CD4-positive, alpha-beta T cell treated with Interleukin-2 at 100 ng/mL for 4 hours (primary cell): ENCODE results near the gene FRAS1.
"Not testable (repeated sequence)": the region's sequence is repeated elsewhere in the genome, so short reads cannot be mapped to it uniquely, and the experiment has no call there.

Experiments
- DNase-seq: peaks from one replicate; pipeline ENCODE4 v3.0.0-alpha.2; 2020; ENCODE audit warnings: low spot score

The FRAS1 gene

DNA sequence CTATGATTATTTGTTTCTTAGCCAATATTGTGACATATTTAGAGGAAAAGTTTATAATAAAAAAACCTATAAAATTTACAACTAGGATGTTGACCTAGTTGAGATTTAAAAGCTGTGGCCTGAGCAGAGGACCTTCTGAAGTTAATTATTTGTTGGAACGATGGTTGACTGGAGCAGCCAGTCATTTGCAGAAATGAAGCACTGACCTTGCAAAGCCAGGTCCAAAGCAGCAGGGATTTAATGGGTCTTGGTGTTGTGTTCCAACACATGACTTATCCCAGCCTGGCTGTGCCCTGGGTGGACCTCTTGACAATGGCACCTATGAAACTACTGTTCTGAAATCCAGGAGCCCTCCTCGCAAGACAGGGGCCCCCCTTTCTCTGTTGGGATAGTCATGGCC lies 235.2 kb downstream of the FRAS1 start:
- no peak for DNase-seq

DNA sequence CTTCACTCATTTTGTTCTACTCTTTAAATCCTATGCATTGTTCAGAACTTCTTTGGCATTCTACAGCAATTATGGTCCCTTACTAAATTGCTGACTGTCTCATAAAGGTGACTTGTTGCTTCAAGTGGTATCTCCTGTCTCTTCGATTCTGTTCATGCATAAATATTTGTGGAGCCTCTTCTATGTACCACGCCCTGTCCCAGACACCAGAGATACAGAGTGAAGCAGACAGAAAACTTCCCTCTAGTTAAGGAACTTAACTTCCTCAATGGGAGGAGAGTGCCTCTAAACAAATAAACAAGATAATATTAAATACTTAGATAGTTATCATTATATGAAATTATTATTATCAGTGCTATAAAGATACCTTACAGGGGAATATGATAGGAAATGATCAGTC lies 235.7 kb downstream of the FRAS1 start:
- DNase-seq, result no peak

DNA sequence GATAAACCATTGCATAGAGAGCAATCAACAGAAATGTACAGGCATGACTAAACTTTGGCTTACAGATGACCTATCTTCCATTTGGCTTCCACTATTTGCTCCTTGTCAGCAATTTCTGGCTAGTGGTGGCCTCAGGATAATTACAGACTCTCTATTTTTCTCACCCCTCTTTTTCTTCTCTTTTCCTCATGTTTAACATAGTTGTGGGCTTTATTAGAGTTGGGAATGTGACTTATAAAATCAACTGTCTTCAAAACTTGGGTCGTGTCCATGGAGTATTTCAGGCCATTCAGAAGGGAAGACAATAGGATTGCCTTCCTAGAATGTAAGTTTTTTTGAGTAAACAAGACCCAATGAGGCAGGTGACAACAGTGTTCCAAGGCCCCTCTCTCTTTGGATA lies 236.2 kb downstream of the FRAS1 start:
- no peak for DNase-seq

DNA sequence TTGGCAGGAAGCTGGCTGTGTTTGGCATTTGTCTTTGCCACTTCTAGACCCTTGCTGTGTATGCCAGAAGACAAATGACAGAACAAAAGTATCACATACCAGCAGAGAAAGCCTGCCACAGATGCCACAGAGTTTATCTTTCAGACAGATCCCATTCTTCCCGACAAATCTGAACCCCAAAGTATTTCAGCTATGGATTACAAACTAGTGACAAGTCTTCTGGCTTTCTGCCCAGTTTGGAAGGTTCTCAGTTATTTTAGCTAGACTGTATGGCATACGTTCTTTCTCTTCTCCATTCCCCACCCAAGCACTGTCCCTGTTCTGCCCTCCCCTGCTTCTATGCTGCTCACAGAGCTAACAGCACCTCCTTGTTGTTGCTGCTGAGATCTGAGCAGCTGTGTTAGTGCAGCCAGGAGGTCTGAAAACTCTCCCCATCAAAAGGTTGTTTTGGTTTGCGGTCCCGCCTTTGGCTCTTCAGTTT lies 236.7 kb downstream of the FRAS1 start:
- no peak for DNase-seq

- no peak for DNase-seq
Measured at GRCh38 chr4:78296261-78296660, 239.1 kb downstream of the FRAS1 start.

DNA sequence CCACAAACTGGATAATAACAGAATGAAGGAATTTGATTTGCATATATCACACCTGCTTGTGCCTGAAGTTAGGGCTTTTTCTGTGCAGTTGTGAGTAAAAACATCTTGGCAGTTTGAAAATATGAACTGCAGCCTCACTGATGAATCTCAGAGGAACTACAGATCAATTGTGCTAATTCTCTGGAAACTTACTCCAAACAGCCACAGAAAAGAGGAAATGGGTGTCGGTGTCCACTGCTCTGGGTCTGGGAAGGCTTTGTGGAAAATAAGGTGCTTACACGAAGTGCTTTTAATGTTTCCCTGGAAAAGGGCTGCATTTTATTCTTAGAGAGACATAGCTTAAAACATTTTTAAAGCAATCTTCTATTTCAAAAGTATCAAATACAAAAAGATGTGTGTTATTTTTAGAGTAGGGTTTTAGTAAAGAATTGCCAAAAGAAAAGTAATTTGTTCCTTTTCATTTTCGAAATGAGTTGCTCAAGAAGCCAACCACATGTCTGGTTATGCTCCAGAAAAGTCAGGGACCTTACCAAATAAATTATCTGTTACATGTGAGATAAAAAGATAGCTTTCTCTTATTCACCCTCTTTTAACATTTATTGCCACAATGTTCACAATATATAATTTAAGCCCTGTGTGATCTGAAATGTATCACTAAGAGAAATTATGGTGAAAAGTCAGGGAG lies 240.1 kb downstream of the FRAS1 start:
- DNase-seq, result no peak

GRCh38 chr4:78298618-78299017 lies 241.5 kb downstream of the FRAS1 start:
- DNase-seq, result no peak

GRCh38 chr4:78299565-78299972 lies 242.4 kb downstream of the FRAS1 start:
- DNase-seq, result no peak

DNA sequence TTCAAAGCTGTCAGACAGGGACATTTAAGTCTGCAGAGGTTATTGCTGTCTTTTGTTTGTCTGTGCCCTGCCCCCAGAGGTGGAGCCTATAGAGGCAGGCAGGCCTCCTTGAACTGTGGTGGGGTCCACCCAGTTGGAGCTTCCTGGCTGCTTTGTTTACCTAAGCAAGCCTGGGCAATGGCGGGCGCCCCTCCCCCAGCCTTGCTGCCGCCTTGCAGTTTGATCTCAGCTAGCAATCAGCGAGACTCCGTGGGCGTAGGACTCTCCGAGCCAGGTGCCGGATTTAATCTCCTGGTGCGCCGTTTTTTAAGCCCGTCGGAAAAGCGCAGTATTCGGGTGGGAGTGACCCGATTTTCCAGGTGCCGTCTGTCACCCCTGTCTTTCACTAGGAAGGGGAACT lies 250.1 kb downstream of the FRAS1 start:
- DNase-seq, result not testable (repeated sequence)

GRCh38 chr4:78308517-78308916 lies 251.4 kb downstream of the FRAS1 start:
- no peak for DNase-seq

- no peak for DNase-seq
Measured at GRCh38 chr4:78309352-78309751, 252.2 kb downstream of the FRAS1 start.

- no peak for DNase-seq
Measured at GRCh38 chr4:78310007-78310739, 253.1 kb downstream of the FRAS1 start.

DNA sequence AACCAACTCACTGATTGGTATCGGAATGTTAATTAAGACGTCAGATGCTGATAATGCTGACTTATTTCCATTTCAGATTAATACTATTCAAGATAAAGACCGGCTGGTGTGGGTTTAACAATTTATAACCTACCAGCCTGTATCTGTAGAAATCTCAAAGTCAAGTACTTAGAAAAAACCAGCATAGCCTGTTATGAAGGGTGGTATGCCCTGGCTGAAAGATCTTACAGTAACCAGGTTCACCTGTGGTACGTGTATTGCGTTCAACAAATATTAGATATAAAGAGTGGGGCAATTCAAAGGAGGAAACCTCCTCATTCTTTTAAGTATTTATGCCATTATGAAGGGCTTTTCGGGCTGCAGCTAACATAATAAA lies 253.6 kb downstream of the FRAS1 start:
- no peak for DNase-seq

GRCh38 chr4:78311306-78311705 lies 254.2 kb downstream of the FRAS1 start:
- no peak for DNase-seq

DNA sequence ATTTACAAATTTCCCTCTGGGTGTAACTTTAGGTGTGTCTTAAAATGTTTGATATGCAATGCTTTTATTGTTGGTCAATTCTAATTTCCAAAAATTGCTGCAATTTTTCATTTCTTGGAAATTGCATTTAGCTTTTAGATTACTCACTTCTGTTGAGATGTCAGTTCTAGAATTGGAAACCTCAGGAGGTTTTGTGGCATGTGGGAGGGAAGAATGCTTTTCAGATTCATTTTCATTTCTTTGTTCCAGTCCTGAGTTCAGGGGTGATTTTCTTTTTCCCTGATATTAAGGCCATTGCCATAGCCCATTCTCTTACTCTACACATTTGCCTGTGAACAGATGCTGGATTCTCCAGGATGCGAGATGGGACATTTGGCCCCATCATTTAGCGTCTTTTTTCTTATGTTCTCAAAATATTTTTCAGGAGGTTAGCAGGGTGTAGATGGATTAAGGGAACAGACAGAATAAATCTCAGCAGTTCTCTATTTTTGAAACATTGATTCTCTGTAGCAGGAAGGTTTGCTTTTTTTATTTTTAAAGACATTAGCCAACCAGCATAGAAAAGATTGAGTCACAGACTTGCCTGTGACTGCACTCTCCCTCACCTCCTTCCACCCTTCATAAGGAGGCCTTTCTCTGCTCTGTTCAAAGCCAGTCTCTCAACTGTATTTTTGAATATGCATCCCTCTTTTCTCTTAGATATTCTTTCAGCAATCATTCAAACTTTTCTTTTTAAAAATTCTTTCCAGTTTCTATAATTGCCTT lies 256.0 kb downstream of the FRAS1 start:
- no peak for DNase-seq

DNA sequence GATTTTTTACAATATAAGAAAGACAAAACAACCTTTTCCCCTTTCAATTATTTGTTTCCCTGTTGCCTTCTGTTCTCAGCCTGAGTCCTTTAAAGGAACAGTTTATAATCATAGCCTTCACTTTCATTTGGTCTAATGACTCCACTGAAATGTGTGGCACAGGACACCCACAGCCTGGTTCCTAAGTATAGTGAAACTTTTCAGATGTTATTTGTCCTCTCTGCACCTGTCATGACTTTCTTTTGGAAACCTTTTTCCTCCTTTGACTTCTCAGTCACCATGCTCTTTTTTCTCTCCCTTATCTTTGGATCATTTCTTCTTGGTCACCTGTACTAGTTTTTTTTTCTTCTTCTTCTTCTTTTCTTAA lies 256.6 kb downstream of the FRAS1 start:
- DNase-seq, result no peak

GRCh38 chr4:78318126-78318525 lies 261.0 kb downstream of the FRAS1 start:
- no peak for DNase-seq

DNA sequence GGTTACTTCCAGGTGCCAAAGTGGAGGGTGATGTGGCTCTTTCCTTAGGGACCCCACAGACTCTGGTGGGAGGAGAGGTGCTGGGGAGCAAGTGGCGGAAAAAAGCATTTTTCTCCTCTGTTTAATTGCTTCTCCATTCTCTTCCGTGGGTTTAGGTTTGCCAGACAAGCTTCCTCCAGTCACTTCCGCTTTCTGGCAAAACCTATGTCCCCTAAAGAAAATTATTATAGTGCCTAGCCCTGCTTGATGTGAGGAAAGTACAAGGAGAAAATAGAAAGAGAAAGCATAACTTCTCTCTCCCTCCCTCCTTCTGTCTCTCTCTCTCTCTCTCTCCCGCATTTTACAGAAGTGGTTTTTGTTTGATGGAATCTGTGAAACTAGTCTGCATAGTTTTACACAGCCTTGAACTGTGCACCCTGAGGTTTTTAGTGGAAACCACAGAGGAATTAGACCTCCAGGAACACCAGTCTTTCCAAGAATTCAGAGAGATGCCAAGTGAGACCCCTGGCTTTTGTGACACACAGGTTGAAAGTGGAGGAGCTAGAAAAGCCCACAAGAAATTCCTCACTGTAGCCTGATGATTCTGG lies 263.3 kb downstream of the FRAS1 start:
- no peak for DNase-seq

DNA sequence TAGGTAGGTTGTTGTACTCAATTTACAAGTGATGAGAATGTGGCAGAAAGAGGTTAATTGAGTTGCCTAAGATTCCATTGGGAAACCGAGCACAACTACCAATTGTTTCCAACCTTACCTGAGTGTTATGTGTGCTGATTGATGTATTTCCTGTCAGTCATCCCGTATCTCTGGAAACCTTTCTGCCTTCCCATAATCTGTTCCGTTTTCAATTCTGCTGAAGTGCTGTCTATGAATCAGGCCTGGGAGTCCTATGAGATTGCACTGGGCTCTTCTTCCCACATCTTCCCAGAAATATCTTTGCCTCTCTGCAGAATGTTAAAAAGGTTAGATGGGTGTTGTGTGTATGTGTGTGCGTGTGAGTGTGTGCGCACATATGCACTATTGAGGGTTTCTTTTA lies 264.9 kb downstream of the FRAS1 start:
- DNase-seq, result no peak

- no peak for DNase-seq
Measured at GRCh38 chr4:78323439-78323838, 266.3 kb downstream of the FRAS1 start.

DNA sequence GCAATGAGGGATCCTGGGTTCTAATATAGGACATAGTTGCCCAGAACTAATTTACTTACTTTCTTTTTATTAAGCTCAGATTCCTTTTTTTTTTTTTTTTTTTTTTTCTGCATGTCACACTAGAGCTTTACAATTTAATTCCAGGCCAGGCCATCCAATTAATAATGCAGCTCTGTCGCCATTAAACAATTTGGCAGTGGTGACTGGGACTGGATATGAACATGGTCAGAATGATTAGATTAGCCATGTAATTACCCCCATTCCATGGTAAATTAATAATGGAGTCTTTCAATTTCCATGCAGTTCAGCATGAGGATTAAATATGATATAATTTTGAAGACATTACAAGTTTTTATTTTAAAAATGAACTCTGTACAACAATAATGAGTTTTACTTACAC lies 267.5 kb downstream of the FRAS1 start:
- DNase-seq, result no peak

DNA sequence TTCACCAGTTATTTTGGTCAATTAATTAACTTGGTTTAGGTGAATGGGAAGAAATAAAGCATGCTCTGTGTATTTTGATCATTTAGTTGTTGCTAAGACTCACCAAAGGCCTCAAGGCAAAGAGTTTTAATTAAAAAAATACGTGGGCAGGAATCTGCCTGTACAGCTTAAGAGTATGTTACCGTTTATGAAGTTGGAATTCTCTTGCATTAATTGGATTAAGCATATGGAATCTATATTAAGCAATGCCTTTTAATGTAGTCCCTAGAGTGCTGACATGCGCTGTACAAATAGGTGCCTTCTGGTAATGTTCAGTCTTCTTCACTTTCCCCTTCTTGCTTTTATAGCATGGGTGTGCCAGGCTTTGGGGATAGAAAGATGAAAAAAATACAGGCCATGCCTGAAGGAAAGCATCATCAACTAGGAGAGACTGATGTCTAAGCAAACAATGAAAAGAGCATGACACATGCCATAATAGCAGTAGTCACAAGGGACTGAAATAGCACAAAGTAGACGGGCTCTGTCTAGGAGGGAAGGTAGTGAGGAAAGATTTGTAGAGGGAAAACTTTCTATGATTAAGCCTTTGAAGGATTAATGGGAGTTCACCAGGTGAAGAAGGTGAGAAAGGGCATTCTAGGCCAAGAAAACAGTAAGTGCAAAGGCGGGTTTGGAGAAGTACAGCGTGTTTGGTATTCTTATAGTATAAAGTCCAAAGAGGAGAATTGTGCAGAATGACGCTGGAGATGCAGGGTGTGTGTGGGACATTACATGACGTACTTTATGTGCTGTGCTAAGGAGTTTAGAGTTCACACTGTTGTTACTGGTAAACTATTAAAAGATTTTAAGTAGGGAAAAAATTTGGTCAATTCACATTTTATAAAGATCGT lies 268.4 kb downstream of the FRAS1 start:
- no peak for DNase-seq
